Thyroid gland (tissue), 4 donors: Measurements from ENCODE around the gene HSD3B7. TPM values are rescaled to one million over a fixed set of nuclear protein-coding genes. Genes with fewer than 3 reads are reported as not detected.

Experiments
- DNase-seq, 2 donors: peaks; one replicate each; pipeline ENCODE4 v3.0.0-alpha.2; 2019
- H3K27ac ChIP-seq, 3 donors: fragments of 200-600 bp; sonication (generic); 1 replicate in 2 of 3; 2 replicates in 1 of 3; pipeline ENCODE4 v1.5.1; 2016 to 2019; ENCODE audit warnings: mild to moderate bottlenecking in 1 of 3, moderate library complexity in 1 of 3
- H3K27me3 ChIP-seq: fragments of 200-600 bp; sonication (generic); one replicate; pipeline ENCODE4 v1.5.1; 2019
- H3K36me3 ChIP-seq, 2 donors: fragments of 200-600 bp; sonication (generic); one replicate each; pipeline ENCODE4 v1.5.1; 2016 to 2019
- H3K4me1 ChIP-seq, 2 donors: fragments of 200-600 bp; sonication (generic); one replicate each; pipeline ENCODE4 v1.5.1; 2017 to 2019
- H3K4me3 ChIP-seq, 3 donors: fragments of 200-600 bp; sonication (generic); replicated peaks in 1 of 3; 1 replicate in 2 of 3; 2 replicates in 1 of 3; pipeline ENCODE4 v1.5.1; 2016; ENCODE audit warnings: mild to moderate bottlenecking in 1 of 3
- H3K9me3 ChIP-seq: fragments of 200-600 bp; sonication (generic); one replicate; pipeline ENCODE4 v1.5.1; 2017
- POLR2A ChIP-seq, 2 donors: fragments of 450-650 bp; IDR thresholded peaks; one replicate each; pipeline ENCODE4 v1.6.1; 2017; ENCODE audit warnings: antibody characterized with exemption in 2 of 2, mild to moderate bottlenecking in 2 of 2, moderate library complexity in 1 of 2
- WGBS, 2 donors: methylation state at CpG; one replicate each; pipeline ENCODE4 v1.1.5; 2017; 5-methylcytosine and 5-hydroxymethylcytosine counted together
- intact Hi-C: fragments of 100-400 bp; cut with DNase I; formaldehyde crosslinking; loops from one replicate; pipeline ENCODE4 v1.15.1; 2023
- total RNA-seq, 4 donors: library from RNA; depleted of rRNA; stranded (reverse); fragments of >200 nt; gene quantifications; one replicate each; pipeline ENCODE4 v1.2.3, GENCODE V29; 2016
- TF ChIP-seq, protein P1 (sequence below), 6 experiments: fragments of 200-600 bp in 3 of 6; fragments of 450-650 bp in 3 of 6; sonication (generic) in 3 of 6; IDR thresholded peaks; one replicate each; pipeline ENCODE4 v1.5.1; 2016 to 2019; ENCODE audit warnings: antibody characterized with exemption in 6 of 6, mild to moderate bottlenecking in 2 of 6, inconsistent platforms in 1 of 6, moderate library complexity in 1 of 6

The HSD3B7 gene
- total RNA-seq, 4 donors from 2014 or later = 4.0 to 13.8 (median 10.9) TPM

- Histone ChIP-seq H3K9me3 (no peaks in the 10 kb centered on the region), H3K36me3 (peaks cover 41 to 46% of the 10 kb centered on the region in 2 donors), H3K27ac (no peak overlapping the region), H3K27me3 (no peaks in the 10 kb centered on the region), H3K4me3 (no peak overlapping the region), H3K4me1 (peaks cover 8 to 12% of the 10 kb centered on the region in 2 donors)
- no peak for DNase-seq
- no peak for TF ChIP-seq POLR2A (IDR thresholded peaks at IDR 0.05)
- TF ChIP-seq, protein P1, sequence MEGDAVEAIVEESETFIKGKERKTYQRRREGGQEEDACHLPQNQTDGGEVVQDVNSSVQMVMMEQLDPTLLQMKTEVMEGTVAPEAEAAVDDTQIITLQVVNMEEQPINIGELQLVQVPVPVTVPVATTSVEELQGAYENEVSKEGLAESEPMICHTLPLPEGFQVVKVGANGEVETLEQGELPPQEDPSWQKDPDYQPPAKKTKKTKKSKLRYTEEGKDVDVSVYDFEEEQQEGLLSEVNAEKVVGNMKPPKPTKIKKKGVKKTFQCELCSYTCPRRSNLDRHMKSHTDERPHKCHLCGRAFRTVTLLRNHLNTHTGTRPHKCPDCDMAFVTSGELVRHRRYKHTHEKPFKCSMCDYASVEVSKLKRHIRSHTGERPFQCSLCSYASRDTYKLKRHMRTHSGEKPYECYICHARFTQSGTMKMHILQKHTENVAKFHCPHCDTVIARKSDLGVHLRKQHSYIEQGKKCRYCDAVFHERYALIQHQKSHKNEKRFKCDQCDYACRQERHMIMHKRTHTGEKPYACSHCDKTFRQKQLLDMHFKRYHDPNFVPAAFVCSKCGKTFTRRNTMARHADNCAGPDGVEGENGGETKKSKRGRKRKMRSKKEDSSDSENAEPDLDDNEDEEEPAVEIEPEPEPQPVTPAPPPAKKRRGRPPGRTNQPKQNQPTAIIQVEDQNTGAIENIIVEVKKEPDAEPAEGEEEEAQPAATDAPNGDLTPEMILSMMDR (IDR thresholded peaks at IDR 0.05) = no peak
- intact Hi-C loops = loop anchor here (10.0 kb wide), 2 partner anchors 161 to 881 kb away; no protein-coding TSS in a partner anchor
- 88 to 89% methylated on average over 13 to 25 of the region's 25 CpGs for WGBS, 2 donors
These were observed 1.6 kb upstream of the HSD3B7 start for GRCh38 chr16:30983289-30983889.

GRCh38 chr16:30983898-30984610, 953 bp upstream of the HSD3B7 start:
- no peak for DNase-seq
- Histone ChIP-seq H3K4me3 (no peak overlapping the region), H3K36me3 (peaks cover 35 to 39% of the 10 kb centered on the region in 2 donors), H3K4me1 (peaks cover 8 to 12% of the 10 kb centered on the region in 2 donors), H3K27me3 (no peaks in the 10 kb centered on the region), H3K9me3 (no peaks in the 10 kb centered on the region), H3K27ac (no peak overlapping the region)
- intact Hi-C loops = loop anchor here (2.0 to 10.0 kb wide), 3 partner anchors 161 to 881 kb away; partner anchors contain the start of gene ZNF843
- 85 to 87% methylated on average over 11 to 14 of the region's 14 CpGs for WGBS, 2 donors
- no peak for TF ChIP-seq POLR2A (IDR thresholded peaks at IDR 0.05)
- TF ChIP-seq, protein P1 (IDR thresholded peaks at IDR 0.05) = no peak

GRCh38 chr16:30985401-30986128, 558 bp downstream of the HSD3B7 start:
- H3K36me3 ChIP-seq = peaks cover 23 to 24% of the 10 kb centered on the region in 2 donors
- peaks cover 8 to 12% of the 10 kb centered on the region in 2 donors for H3K4me1 ChIP-seq
- no peaks in the 10 kb centered on the region for H3K27me3 ChIP-seq
- 36 to 59% methylated on average over 13 to 19 of the region's 20 CpGs for WGBS, 2 donors
- intact Hi-C loops = loop anchor here (2.0 to 10.0 kb wide), 4 partner anchors 159 to 879 kb away; partner anchors contain the start of gene ZNF843
- no peak for TF ChIP-seq POLR2A (IDR thresholded peaks at IDR 0.05)
- TF ChIP-seq, protein P1 (IDR thresholded peaks at IDR 0.05) = peak in 1 of 6 experiments; percentile 11
- peak overlapping the region in 1 of 3 donors; percentile 31 for H3K27ac ChIP-seq
- H3K9me3 ChIP-seq = no peaks in the 10 kb centered on the region
- H3K4me3 ChIP-seq = peak overlapping the region in 2 of 3 donors; percentile 6 to 27
- DNase-seq = peak; percentile 80 to 81

DNA sequence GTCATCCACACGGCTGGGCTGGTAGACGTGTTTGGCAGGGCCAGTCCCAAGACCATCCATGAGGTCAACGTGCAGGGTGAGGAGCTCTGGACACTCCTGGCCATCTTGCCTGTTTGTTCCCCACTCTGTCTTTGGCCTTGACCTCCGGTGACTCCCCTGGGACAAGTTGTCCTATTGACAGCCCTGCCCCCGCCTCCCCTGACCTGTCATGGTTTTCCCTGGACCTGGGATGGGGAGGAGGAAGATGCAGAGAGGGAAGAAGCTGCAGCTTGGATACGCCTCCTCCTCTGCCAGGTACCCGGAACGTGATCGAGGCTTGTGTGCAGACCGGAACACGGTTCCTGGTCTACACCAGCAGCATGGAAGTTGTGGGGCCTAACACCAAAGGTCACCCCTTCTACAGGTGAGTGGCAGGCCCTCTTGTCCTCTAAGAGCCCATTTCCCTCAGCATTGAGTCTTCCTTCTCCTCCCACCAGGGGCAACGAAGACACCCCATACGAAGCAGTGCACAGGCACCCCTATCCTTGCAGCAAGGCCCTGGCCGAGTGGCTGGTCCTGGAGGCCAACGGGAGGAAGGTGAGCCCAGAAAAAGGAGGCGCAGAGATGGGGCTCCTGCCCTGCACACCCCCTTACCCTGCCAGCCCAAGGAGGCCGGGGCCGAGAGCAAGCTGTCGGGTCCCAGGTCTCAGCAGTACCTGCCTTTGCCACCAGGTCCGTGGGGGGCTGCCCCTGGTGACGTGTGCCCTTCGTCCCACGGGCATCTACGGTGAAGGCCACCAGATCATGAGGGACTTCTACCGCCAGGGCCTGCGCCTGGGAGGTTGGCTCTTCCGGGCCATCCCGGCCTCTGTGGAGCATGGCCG, 1.4 kb downstream of the HSD3B7 start:
- 92 to 95% methylated on average over 17 to 23 of the region's 29 CpGs for WGBS, 2 donors
- Histone ChIP-seq H3K9me3 (no peaks in the 10 kb centered on the region), H3K4me1 (peaks cover 8 to 12% of the 10 kb centered on the region in 2 donors), H3K27ac (no peak overlapping the region), H3K27me3 (no peaks in the 10 kb centered on the region), H3K4me3 (no peak overlapping the region), H3K36me3 (peaks cover 15 to 16% of the 10 kb centered on the region in 2 donors)
- no peak for DNase-seq
- TF ChIP-seq, protein P1 (IDR thresholded peaks at IDR 0.05) = no peak
- TF ChIP-seq POLR2A (IDR thresholded peaks at IDR 0.05) = no peak
- intact Hi-C loops = loop anchor here (5.0 to 10.0 kb wide), 3 partner anchors 158 to 878 kb away; no protein-coding TSS in a partner anchor
